Cardiac fibroblast (primary cell): ENCODE measurements around the gene FKBP9.
A peak's percentile ranks its signal among the peaks of the same experiment; 100 is the strongest.
"Not testable (repeated sequence)": the region's sequence is repeated elsewhere in the genome, so short reads cannot be mapped to it uniquely, and the experiment has no call there.

ENCODE experiments used
- DNase-seq, 2 donors: peaks; one replicate each; pipeline versions ENCODE4 v3.0.0 to v3.0.0-alpha.2; 2010; ENCODE audit warnings: low read depth in 2 of 2
- H3K4me3 ChIP-seq, 2 donors: replicated peaks in 1 of 2; 1 replicate in 1 of 2; 2 replicates in 1 of 2; pipeline ENCODE4 v1.5.1; 2011; ENCODE audit warnings: low read depth in 2 of 2, low read length in 2 of 2, mild to moderate bottlenecking in 2 of 2, moderate library complexity in 1 of 2
- CTCF ChIP-seq: IDR thresholded peaks from one replicate; pipeline ENCODE4 v1.5.1; 2011; ENCODE audit warnings: low read depth, mild to moderate bottlenecking, low read length, inconsistent platforms

FKBP9 gene

GRCh38 chr7:32992750-32993149 is 35.5 kb downstream of the FKBP9 start:
- not testable (repeated sequence) for DNase-seq, H3K4me3 ChIP-seq

- peak; percentile 9 to 14 for DNase-seq
- H3K4me3 ChIP-seq: not testable (repeated sequence)
Observed at GRCh38 chr7:32997956-32998355, 40.7 kb downstream of the FKBP9 start.

- H3K4me3 ChIP-seq: not testable (repeated sequence)
- peak; percentile 81 to 89 for DNase-seq
Observed at GRCh38 chr7:32998361-32999171, 41.3 kb downstream of the FKBP9 start.

- DNase-seq, H3K4me3 ChIP-seq: not testable (repeated sequence)
Observed at GRCh38 chr7:32999380-32999779, 42.1 kb downstream of the FKBP9 start.

GRCh38 chr7:33003111-33003510 is 45.9 kb downstream of the FKBP9 start:
- DNase-seq: peak in 1 of 2 donors; percentile 15
- not testable (repeated sequence) for H3K4me3 ChIP-seq

GRCh38 chr7:33004104-33004616 is 46.9 kb downstream of the FKBP9 start:
- not testable (repeated sequence) for H3K4me3 ChIP-seq, DNase-seq

GRCh38 chr7:33005193-33005592 is 48.0 kb downstream of the FKBP9 start:
- not testable (repeated sequence) for DNase-seq, H3K4me3 ChIP-seq

- not testable (repeated sequence) for H3K4me3 ChIP-seq, DNase-seq
Observed at GRCh38 chr7:33005690-33006089, 48.5 kb downstream of the FKBP9 start.

GRCh38 chr7:33009734-33010133 is 52.5 kb downstream of the FKBP9 start:
- H3K4me3 ChIP-seq: no peak overlapping the region
- no peak for TF ChIP-seq CTCF
- no peak for DNase-seq

- no peak for TF ChIP-seq CTCF
- H3K4me3 ChIP-seq: no peak overlapping the region
- no peak for DNase-seq
Observed at GRCh38 chr7:33012364-33012763, 55.1 kb downstream of the FKBP9 start.

GRCh38 chr7:33024189-33024757 is 67.0 kb downstream of the FKBP9 start:
- DNase-seq: no peak
- no peak overlapping the region for H3K4me3 ChIP-seq
- TF ChIP-seq CTCF: no peak
